Nephron progenitor cell (in vitro differentiated cells): ENCODE results near the gene ARMC7.

Experiments
- DNase-seq: peaks from one replicate; pipeline ENCODE4 v3.0.0; 2021
- H3K27ac Mint-ChIP-seq: 2 replicates; pipeline ENCODE4 v1.8.0; 2021; ENCODE audit warnings: mild to moderate bottlenecking, moderate library complexity, mixed read lengths
- H3K27me3 Mint-ChIP-seq: 2 replicates; pipeline ENCODE4 v1.8.0; 2021; ENCODE audit warnings: mild to moderate bottlenecking, low read depth, mixed read lengths; ENCODE audit not compliant: poor library complexity
- H3K36me3 Mint-ChIP-seq: 2 replicates; pipeline ENCODE4 v1.8.0; 2021; ENCODE audit warnings: low read depth, mixed read lengths
- H3K4me1 Mint-ChIP-seq: 2 replicates; pipeline ENCODE4 v1.8.0; 2021; ENCODE audit warnings: mixed read lengths
- H3K4me3 Mint-ChIP-seq: 2 replicates; pipeline ENCODE4 v1.8.0; 2021; ENCODE audit warnings: mild to moderate bottlenecking, moderate library complexity, mixed read lengths
- H3K9me3 Mint-ChIP-seq: 2 replicates; pipeline ENCODE4 v1.8.0; 2021; ENCODE audit warnings: mild to moderate bottlenecking, moderate library complexity, mixed read lengths
- CTCF ChIP-seq: fragments of 200-600 bp; sonication (generic); IDR thresholded peaks from 2 replicates; pipeline ENCODE4 v1.5.0; 2021; ENCODE audit warnings: antibody characterized with exemption

The ARMC7 gene

GRCh38 chr17:75110234-75110937, 617 bp downstream of the ARMC7 start:
- Mint-ChIP-seq H3K27me3 (peaks cover 16% of the 10 kb centered on the region), H3K27ac (no peak overlapping the region), H3K36me3 (peaks cover 21% of the 10 kb centered on the region), H3K4me1 (peaks cover 41% of the 10 kb centered on the region), H3K9me3 (no peaks in the 10 kb centered on the region), H3K4me3 (peak overlapping the region; percentile 90)
- peak; percentile 27 for DNase-seq
- TF ChIP-seq CTCF: no peak

DNA sequence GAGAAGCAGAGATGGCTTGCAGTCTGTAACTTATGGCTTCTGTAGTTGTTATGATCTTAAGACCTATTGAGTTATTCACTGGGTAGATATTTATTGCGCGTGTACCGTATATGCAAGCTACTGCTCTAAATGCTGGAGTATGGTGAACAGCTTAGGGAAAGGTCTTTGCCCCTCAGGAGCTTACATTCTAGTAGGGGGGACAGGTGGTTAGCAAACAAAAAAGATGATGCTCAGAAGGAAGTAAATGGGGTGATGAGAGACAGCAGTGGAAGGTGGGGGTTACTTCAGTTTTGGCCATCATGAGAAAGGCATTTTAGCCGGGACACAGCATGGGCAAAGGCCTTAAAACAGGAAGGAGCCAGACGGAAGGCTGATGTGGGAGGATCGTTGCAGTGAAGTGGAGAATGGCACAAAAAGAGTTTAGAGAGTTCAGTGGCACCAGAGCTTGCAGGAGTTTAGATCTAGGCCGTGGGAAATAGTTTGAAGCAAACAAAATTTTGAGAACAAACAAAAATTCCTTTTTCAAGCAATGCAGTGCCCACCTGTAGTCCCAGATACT, 2.1 kb downstream of the ARMC7 start:
- H3K27ac Mint-ChIP-seq: peak overlapping the region; percentile 50
- H3K4me3 Mint-ChIP-seq: peak overlapping the region; percentile 54
- H3K4me1 Mint-ChIP-seq: peaks cover 36% of the 10 kb centered on the region
- no peak for DNase-seq
- no peaks in the 10 kb centered on the region for H3K9me3 Mint-ChIP-seq
- H3K27me3 Mint-ChIP-seq: peaks cover 16% of the 10 kb centered on the region
- no peak for TF ChIP-seq CTCF
- H3K36me3 Mint-ChIP-seq: peaks cover 21% of the 10 kb centered on the region

DNA sequence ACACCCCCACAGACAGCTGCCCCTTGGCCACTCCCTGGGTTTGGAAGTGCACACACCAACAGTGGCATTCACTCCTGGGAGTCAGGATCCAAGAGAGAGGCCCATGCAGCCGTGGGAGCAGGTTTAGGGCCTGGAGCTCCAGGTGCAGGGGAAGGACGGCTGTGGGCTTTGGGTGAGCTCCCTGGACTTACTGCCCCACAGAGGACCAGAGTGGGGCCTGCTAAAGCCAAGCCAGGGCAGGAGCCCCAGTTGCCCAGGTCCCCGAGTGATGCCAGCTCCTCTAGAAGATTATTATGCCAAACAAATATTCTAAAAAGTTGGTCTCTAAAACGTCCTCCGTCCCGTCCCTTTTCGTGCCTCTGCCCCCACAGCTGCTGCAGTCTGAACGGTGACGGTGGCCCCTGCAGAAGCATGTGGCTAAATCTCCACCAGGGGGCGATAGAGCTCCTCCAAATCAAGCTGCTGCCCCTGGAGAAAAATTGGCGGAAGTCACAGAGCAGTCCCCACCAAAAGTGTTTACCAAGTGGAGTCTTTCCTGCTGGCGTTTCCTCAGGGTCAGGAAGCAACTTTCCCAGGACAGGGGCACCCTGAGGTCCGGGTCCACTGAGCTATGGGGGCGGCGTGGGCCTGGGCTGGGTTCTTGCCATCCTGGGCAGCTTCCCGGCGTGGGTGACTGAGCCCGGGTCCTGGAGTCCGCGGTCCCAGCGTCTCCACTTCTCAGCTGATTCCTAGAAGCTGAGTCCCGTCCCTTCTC, 4.2 kb downstream of the ARMC7 start:
- H3K9me3 Mint-ChIP-seq: no peaks in the 10 kb centered on the region
- peaks cover 22% of the 10 kb centered on the region for H3K36me3 Mint-ChIP-seq
- no peak overlapping the region for H3K27ac Mint-ChIP-seq
- peak; percentile 93 for TF ChIP-seq CTCF
- H3K4me1 Mint-ChIP-seq: peaks cover 33% of the 10 kb centered on the region
- peaks cover 1% of the 10 kb centered on the region for H3K27me3 Mint-ChIP-seq
- peak overlapping the region; percentile 65 for H3K4me3 Mint-ChIP-seq
- DNase-seq: peak; percentile 91

GRCh38 chr17:75114552-75115314, 5.0 kb downstream of the ARMC7 start:
- H3K36me3 Mint-ChIP-seq: peaks cover 26% of the 10 kb centered on the region
- H3K9me3 Mint-ChIP-seq: no peaks in the 10 kb centered on the region
- H3K27ac Mint-ChIP-seq: peak overlapping the region; percentile 65
- no peak for TF ChIP-seq CTCF
- H3K4me1 Mint-ChIP-seq: peaks cover 33% of the 10 kb centered on the region
- no peaks in the 10 kb centered on the region for H3K27me3 Mint-ChIP-seq
- DNase-seq: no peak
- peak overlapping the region; percentile 65 for H3K4me3 Mint-ChIP-seq

DNA sequence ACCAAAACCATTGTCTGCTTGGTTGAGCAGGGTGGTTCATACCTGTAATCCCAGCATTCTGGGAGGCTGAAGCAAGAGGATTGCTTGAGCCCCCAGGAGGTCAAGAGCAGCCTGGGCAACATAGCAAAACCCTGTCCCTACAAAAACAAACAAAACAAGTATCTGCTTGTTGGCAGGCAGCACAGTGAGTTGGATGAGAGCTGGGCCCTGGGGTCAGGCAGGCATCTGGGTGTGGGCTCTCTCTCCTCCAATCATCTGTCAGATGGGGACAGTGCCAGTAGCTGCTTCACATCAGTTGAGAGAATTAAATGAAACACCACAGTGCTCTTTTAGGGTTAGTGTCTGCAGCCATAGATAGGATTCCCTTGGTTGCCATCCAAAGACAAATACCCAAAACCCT, 5.8 kb downstream of the ARMC7 start:
- TF ChIP-seq CTCF: no peak
- no peak for DNase-seq
- Mint-ChIP-seq H3K27me3 (no peaks in the 10 kb centered on the region), H3K36me3 (peaks cover 31% of the 10 kb centered on the region), H3K27ac (no peak overlapping the region), H3K9me3 (no peaks in the 10 kb centered on the region), H3K4me1 (peaks cover 29% of the 10 kb centered on the region), H3K4me3 (no peak overlapping the region)
